ENCODE results near the gene CPXM2. TPM values are rescaled to one million over a fixed set of nuclear protein-coding genes. Genes with fewer than 3 reads are reported as not detected.

The CPXM2 gene
- polyA plus RNA-seq, 3 donors = not detected

DNA sequence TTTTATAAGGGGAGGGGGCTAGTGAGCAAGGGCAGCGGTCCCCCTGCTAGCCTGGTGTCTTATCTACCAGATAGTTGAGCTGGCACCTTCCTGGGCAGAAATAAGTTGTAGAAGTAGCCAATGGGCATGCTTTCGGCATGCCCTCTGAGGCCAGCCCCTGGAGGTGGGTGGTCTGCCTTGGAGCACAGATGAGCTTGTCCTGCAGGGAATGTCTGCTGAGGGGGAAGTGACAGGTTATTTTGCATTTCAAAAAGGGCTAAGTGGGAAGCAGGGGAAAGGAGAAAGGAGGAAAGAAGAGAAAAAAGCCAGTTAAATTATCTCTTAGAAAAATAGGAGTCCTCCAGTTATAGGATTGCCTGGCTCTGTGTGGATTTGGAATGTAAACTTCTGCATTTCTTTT is 136.5 kb downstream of the CPXM2 start:
- H3K4me1 ChIP-seq (ENCODE audit: control insufficient read depth in 1 of 2, insufficient read depth in 2 of 2, low read length in 2 of 2) = no peaks in the 10 kb centered on the region
- no peaks in the 10 kb centered on the region for H4K20me1 ChIP-seq (ENCODE audit: insufficient read depth, low read length)
- peaks cover 0 to 2% of the 10 kb centered on the region in 2 donors for H3K9me3 ChIP-seq (replicated peaks in 1 of 2; ENCODE audit: control insufficient read depth in 1 of 2, insufficient read depth in 1 of 2, low read length in 2 of 2)
- H3K36me3 Mint-ChIP-seq = no peaks in the 10 kb centered on the region
- no peak overlapping the region for H3K27ac Mint-ChIP-seq
- peaks cover 0 to 5% (median 3%) of the 10 kb centered on the region in 7 donors for H3K9me3 Mint-ChIP-seq
- intact Hi-C loops (cut with micrococcal nuclease) = no loop called here
- no peaks in the 10 kb centered on the region for H3K79me2 ChIP-seq (ENCODE audit: insufficient read depth, low read length)
- H3K27ac ChIP-seq (ENCODE audit: low read depth in 1 of 2, low read length in 2 of 2) = no peak overlapping the region
- no peak for DNase-seq
- no peaks in the 10 kb centered on the region for H3K36me3 ChIP-seq (replicated peaks in 1 of 2; ENCODE audit: control insufficient read depth in 1 of 2, insufficient read depth in 2 of 2, low read length in 2 of 2)
- no peak overlapping the region for H2AFZ ChIP-seq (ENCODE audit: insufficient read depth, low read depth, low read length, poor library complexity, severe bottlenecking)
- H3K27me3 ChIP-seq (ENCODE audit: control insufficient read depth in 2 of 2, insufficient read depth in 2 of 2, low read length in 2 of 2) = peaks cover 0 to 5% of the 10 kb centered on the region in 2 donors
- H3K9ac ChIP-seq (ENCODE audit: insufficient read depth, low read length, poor library complexity, severe bottlenecking) = no peak overlapping the region
- 93% methylated on average over 2 of the region's 2 CpGs for WGBS (ENCODE audit: insufficient coverage)
- TF ChIP-seq CTCF (IDR thresholded peaks at IDR 0.05) = no peak
- H3K4me3 ChIP-seq (replicated peaks in 1 of 3; ENCODE audit: low read depth in 2 of 3, low read length in 3 of 3) = no peak overlapping the region
- peaks cover 8 to 14% (median 13%) of the 10 kb centered on the region in 3 donors for H3K27me3 Mint-ChIP-seq (ENCODE audit: low read depth in 3 of 3)
- no peaks in the 10 kb centered on the region for H3K4me1 Mint-ChIP-seq
- no peak overlapping the region for H3K4me2 ChIP-seq (replicated peaks; ENCODE audit: extremely low read depth, low read length, poor library complexity, severe bottlenecking)
- peak overlapping the region in 1 of 2 donors; percentile 6 for H3K4me3 Mint-ChIP-seq

GRCh38 chr10:123754123-123754522 is 137.5 kb downstream of the CPXM2 start:
- 65% methylated on average over 3 of the region's 4 CpGs for WGBS (ENCODE audit: insufficient coverage)
- H3K4me3 Mint-ChIP-seq = no peak overlapping the region
- Histone ChIP-seq H3K4me2 (replicated peaks; ENCODE audit: extremely low read depth, low read length, poor library complexity, severe bottlenecking) (no peak overlapping the region), H2AFZ (ENCODE audit: insufficient read depth, low read depth, low read length, poor library complexity, severe bottlenecking) (no peak overlapping the region), H3K4me3 (replicated peaks in 1 of 3; ENCODE audit: low read depth in 2 of 3, low read length in 3 of 3) (no peak overlapping the region), H3K27me3 (ENCODE audit: control insufficient read depth in 2 of 2, insufficient read depth in 2 of 2, low read length in 2 of 2) (peaks cover 0 to 2% of the 10 kb centered on the region in 2 donors), H3K27ac (ENCODE audit: low read depth in 1 of 2, low read length in 2 of 2) (no peak overlapping the region), H3K36me3 (replicated peaks in 1 of 2; ENCODE audit: control insufficient read depth in 1 of 2, insufficient read depth in 2 of 2, low read length in 2 of 2) (no peaks in the 10 kb centered on the region), H3K79me2 (ENCODE audit: insufficient read depth, low read length) (no peaks in the 10 kb centered on the region), H3K4me1 (ENCODE audit: control insufficient read depth in 1 of 2, insufficient read depth in 2 of 2, low read length in 2 of 2) (no peaks in the 10 kb centered on the region), H4K20me1 (ENCODE audit: insufficient read depth, low read length) (no peaks in the 10 kb centered on the region), H3K9me3 (replicated peaks in 1 of 2; ENCODE audit: control insufficient read depth in 1 of 2, insufficient read depth in 1 of 2, low read length in 2 of 2) (peaks cover 0 to 2% of the 10 kb centered on the region in 2 donors), H3K9ac (ENCODE audit: insufficient read depth, low read length, poor library complexity, severe bottlenecking) (no peak overlapping the region)
- no peaks in the 10 kb centered on the region for H3K4me1 Mint-ChIP-seq
- H3K9me3 Mint-ChIP-seq = peaks cover 0 to 5% (median 4%) of the 10 kb centered on the region in 7 donors
- intact Hi-C loops (cut with micrococcal nuclease) = no loop called here
- no peak overlapping the region for H3K27ac Mint-ChIP-seq
- H3K36me3 Mint-ChIP-seq = no peaks in the 10 kb centered on the region
- no peak for TF ChIP-seq CTCF (IDR thresholded peaks at IDR 0.05)
- H3K27me3 Mint-ChIP-seq (ENCODE audit: low read depth in 3 of 3) = peaks cover 6 to 10% (median 10%) of the 10 kb centered on the region in 3 donors
- DNase-seq = no peak
